ENCODE data around the gene DNAI1.

GRCh38 chr9:34550016-34550680 lies 91.5 kb downstream of the DNAI1 start:
- TF ChIP-seq, protein P1, sequence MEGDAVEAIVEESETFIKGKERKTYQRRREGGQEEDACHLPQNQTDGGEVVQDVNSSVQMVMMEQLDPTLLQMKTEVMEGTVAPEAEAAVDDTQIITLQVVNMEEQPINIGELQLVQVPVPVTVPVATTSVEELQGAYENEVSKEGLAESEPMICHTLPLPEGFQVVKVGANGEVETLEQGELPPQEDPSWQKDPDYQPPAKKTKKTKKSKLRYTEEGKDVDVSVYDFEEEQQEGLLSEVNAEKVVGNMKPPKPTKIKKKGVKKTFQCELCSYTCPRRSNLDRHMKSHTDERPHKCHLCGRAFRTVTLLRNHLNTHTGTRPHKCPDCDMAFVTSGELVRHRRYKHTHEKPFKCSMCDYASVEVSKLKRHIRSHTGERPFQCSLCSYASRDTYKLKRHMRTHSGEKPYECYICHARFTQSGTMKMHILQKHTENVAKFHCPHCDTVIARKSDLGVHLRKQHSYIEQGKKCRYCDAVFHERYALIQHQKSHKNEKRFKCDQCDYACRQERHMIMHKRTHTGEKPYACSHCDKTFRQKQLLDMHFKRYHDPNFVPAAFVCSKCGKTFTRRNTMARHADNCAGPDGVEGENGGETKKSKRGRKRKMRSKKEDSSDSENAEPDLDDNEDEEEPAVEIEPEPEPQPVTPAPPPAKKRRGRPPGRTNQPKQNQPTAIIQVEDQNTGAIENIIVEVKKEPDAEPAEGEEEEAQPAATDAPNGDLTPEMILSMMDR (conservative IDR thresholded peaks at IDR 0.05; ENCODE audit: low read depth, low read length), result no peak
- TF ChIP-seq EZH2phosphoT487 (IDR thresholded peaks at IDR 0.05; ENCODE audit: borderline replicate concordance, low read length) (no peak), EZH2 (IDR thresholded peaks at IDR 0.05; ENCODE audit: low read length, unreplicated experiment) (no peak)

All from PC-3 (cell line).